Liver (tissue), 9 donors: ENCODE measurements around the gene OLFM4. TPM values are rescaled to one million over a fixed set of nuclear protein-coding genes. Genes with fewer than 3 reads are reported as not detected.

Source experiments
- DNase-seq: peaks from one replicate; pipeline ENCODE4 v3.0.0-alpha.2; 2017; ENCODE audit warnings: low spot score
- H3K27ac ChIP-seq, 2 donors: one replicate each; pipeline ENCODE4 v1.7.0; 2013; ENCODE audit warnings: inconsistent platforms in 2 of 2, low read length in 2 of 2, control low read depth in 1 of 2, low read depth in 1 of 2, mild to moderate bottlenecking in 1 of 2
- H3K27me3 ChIP-seq, 4 donors: one replicate each; pipeline versions ENCODE4 v1.6.1 to v1.7.0; 2013; ENCODE audit warnings: low read length in 3 of 4, inconsistent platforms in 1 of 4, mild to moderate bottlenecking in 1 of 4, moderate library complexity in 1 of 4; ENCODE audit not compliant: control insufficient read depth in 4 of 4, insufficient read depth in 4 of 4
- H3K36me3 ChIP-seq, 4 donors: one replicate each; pipeline versions ENCODE4 v1.6.1 to v1.7.0; 2013; ENCODE audit warnings: low read length in 3 of 4, mild to moderate bottlenecking in 3 of 4, low read depth in 1 of 4, moderate library complexity in 1 of 4; ENCODE audit not compliant: control insufficient read depth in 4 of 4, insufficient read depth in 3 of 4
- H3K4me1 ChIP-seq, 4 donors: one replicate each; pipeline versions ENCODE4 v1.6.1 to v1.7.0; 2013; ENCODE audit warnings: low read length in 3 of 4, mild to moderate bottlenecking in 3 of 4, moderate library complexity in 1 of 4; ENCODE audit not compliant: control insufficient read depth in 4 of 4, insufficient read depth in 4 of 4
- H3K4me3 ChIP-seq, 3 donors: one replicate each; pipeline versions ENCODE4 v1.6.1 to v1.7.0; 2013; ENCODE audit warnings: low read length in 3 of 3, control low read depth in 1 of 3, low read depth in 1 of 3, mild to moderate bottlenecking in 1 of 3
- H3K9ac ChIP-seq, 2 donors: one replicate each; pipeline ENCODE4 v1.7.0; 2013; ENCODE audit warnings: low read length in 2 of 2, mild to moderate bottlenecking in 2 of 2, moderate library complexity in 2 of 2, control low read depth in 1 of 2, low read depth in 1 of 2
- H3K9me3 ChIP-seq, 4 donors: one replicate each; pipeline versions ENCODE4 v1.6.1 to v1.7.0; 2013; ENCODE audit warnings: low read length in 3 of 4; ENCODE audit not compliant: control insufficient read depth in 4 of 4
- ATF3 ChIP-seq: IDR thresholded peaks from 2 replicates; pipeline ENCODE4 v1.6.1; 2016; ENCODE audit warnings: antibody characterized with exemption
- CTCF ChIP-seq: fragments of 150-350 bp; IDR thresholded peaks from 2 replicates; pipeline ENCODE4 v1.5.1; 2017; ENCODE audit warnings: improper control_type of control experiment, low read depth, low read length; ENCODE audit not compliant: missing input control
- EGR1 ChIP-seq, 2 donors: IDR thresholded peaks; 2 replicates each; pipeline ENCODE4 v1.6.1; 2016 to 2018; ENCODE audit warnings: antibody characterized with exemption in 2 of 2, low read depth in 2 of 2
- FOXA1 ChIP-seq: IDR thresholded peaks from 2 replicates; pipeline ENCODE4 v1.6.1; 2016; ENCODE audit warnings: antibody characterized with exemption
- FOXA2 ChIP-seq: IDR thresholded peaks from 2 replicates; pipeline ENCODE4 v1.6.1; 2016; ENCODE audit warnings: antibody characterized with exemption
- HNF4A ChIP-seq, 2 donors: conservative IDR thresholded peaks; 2 replicates each; pipeline ENCODE4 v1.6.1; 2016; ENCODE audit warnings: antibody characterized with exemption in 2 of 2, mild to moderate bottlenecking in 2 of 2
- HNF4G ChIP-seq: IDR thresholded peaks from 2 replicates; pipeline ENCODE4 v1.6.1; 2016; ENCODE audit warnings: antibody characterized with exemption
- MAX ChIP-seq: IDR thresholded peaks from 2 replicates; pipeline ENCODE4 v1.6.1; 2016; ENCODE audit warnings: antibody characterized with exemption
- NR2F2 ChIP-seq: IDR thresholded peaks from 2 replicates; pipeline ENCODE4 v1.6.1; 2016; ENCODE audit warnings: antibody characterized with exemption
- RAD21 ChIP-seq, 2 donors: IDR thresholded peaks; 2 replicates each; pipeline ENCODE4 v1.6.1; 2016; ENCODE audit warnings: antibody characterized with exemption in 2 of 2, mild to moderate bottlenecking in 2 of 2
- REST ChIP-seq: IDR thresholded peaks from 2 replicates; pipeline ENCODE4 v1.6.1; 2016; ENCODE audit warnings: antibody characterized with exemption, mild to moderate bottlenecking
- RXRA ChIP-seq, 2 donors: IDR thresholded peaks; 2 replicates each; pipeline ENCODE4 v1.6.1; 2017 to 2018; ENCODE audit warnings: antibody characterized with exemption in 2 of 2, mild to moderate bottlenecking in 1 of 2
- SP1 ChIP-seq: IDR thresholded peaks from 2 replicates; pipeline ENCODE4 v1.6.1; 2018; ENCODE audit warnings: antibody characterized with exemption, mild to moderate bottlenecking
- YY1 ChIP-seq: IDR thresholded peaks from 2 replicates; pipeline ENCODE4 v1.6.1; 2016; ENCODE audit warnings: antibody characterized with exemption, mild to moderate bottlenecking
- WGBS: extraction: QIAGEN DNeasy Blood & Tissue Kit; methylation state at CpG from one replicate; pipeline ENCODE4 v1.1.7; 2013; 5-methylcytosine and 5-hydroxymethylcytosine counted together
- polyA plus RNA-seq, 2 donors: library from polyadenylated mRNA; stranded (reverse) in 1 of 2; unstranded in 1 of 2; fragments of 200-250 nt in 1 of 2; fragments of >200 nt in 1 of 2; fragmentation: Nextera tagmentation in 1 of 2; extraction: Ambion mirVana in 1 of 2; gene quantifications; one replicate each; pipeline versions ENCODE4 v1.2.1 to v1.2.3, GENCODE V29; 2013 to 2015
- total RNA-seq, 2 donors: library from RNA; depleted of rRNA; stranded (reverse); fragments of >200 nt; gene quantifications; one replicate each; pipeline ENCODE4 v1.2.3, GENCODE V29; 2014
- donor health status: healthy.
- donor health status: healthy.
- donor health status: healthy.
- donor health status: healthy.
- donor health status: healthy.

Gene OLFM4
- total and polyA plus RNA-seq, 4 donors = under 0.01 to 8.0 (median 0.66) TPM; not detected in 1

GRCh38 chr13:53054569-53054968 is 26.0 kb downstream of the OLFM4 start:
- Histone ChIP-seq H3K9ac (no peak overlapping the region), H3K36me3 (no peaks in the 10 kb centered on the region), H3K9me3 (no peaks in the 10 kb centered on the region), H3K4me1 (no peaks in the 10 kb centered on the region), H3K4me3 (no peak overlapping the region), H3K27me3 (peaks cover 0 to 5% (median 1%) of the 10 kb centered on the region in 4 donors), H3K27ac (no peak overlapping the region)
- TF ChIP-seq FOXA1 = no peak
- no peak for TF ChIP-seq HNF4A (conservative IDR thresholded peaks at IDR 0.05)
- no peak for TF ChIP-seq CTCF
- TF ChIP-seq FOXA2 = no peak
- no peak for TF ChIP-seq EGR1 (IDR thresholded peaks at IDR 0.05; ENCODE audit: low read depth in 2 of 2)
- WGBS = 51% methylated on average over 4 of the region's 4 CpGs
- no peak for DNase-seq

GRCh38 chr13:53058065-53058679 is 29.6 kb downstream of the OLFM4 start:
- TF ChIP-seq EGR1 (IDR thresholded peaks at IDR 0.05; ENCODE audit: low read depth in 2 of 2) (no peak), HNF4G (no peak), FOXA2 (no peak), ATF3 (no peak), HNF4A (conservative IDR thresholded peaks at IDR 0.05) (no peak), RXRA (IDR thresholded peaks at IDR 0.05) (no peak), SP1 (no peak), REST (no peak), YY1 (no peak), NR2F2 (no peak), RAD21 (IDR thresholded peaks at IDR 0.05) (no peak), MAX (no peak), CTCF (no peak)
- no peak for DNase-seq
- H3K9me3 ChIP-seq = no peaks in the 10 kb centered on the region
- H3K4me3 ChIP-seq = no peak overlapping the region
- no peaks in the 10 kb centered on the region for H3K4me1 ChIP-seq
- peaks cover 0 to 5% (median 1%) of the 10 kb centered on the region in 4 donors for H3K27me3 ChIP-seq
- H3K36me3 ChIP-seq = no peaks in the 10 kb centered on the region
- WGBS = 77% methylated on average over 3 of the region's 3 CpGs
- H3K27ac ChIP-seq = no peak overlapping the region
- H3K9ac ChIP-seq = no peak overlapping the region
